ENCODE data around the gene CT45A2.
"Not testable (repeated sequence)": the region's sequence is repeated elsewhere in the genome, so short reads cannot be mapped to it uniquely, and the experiment has no call there.

The CT45A2 gene

DNA sequence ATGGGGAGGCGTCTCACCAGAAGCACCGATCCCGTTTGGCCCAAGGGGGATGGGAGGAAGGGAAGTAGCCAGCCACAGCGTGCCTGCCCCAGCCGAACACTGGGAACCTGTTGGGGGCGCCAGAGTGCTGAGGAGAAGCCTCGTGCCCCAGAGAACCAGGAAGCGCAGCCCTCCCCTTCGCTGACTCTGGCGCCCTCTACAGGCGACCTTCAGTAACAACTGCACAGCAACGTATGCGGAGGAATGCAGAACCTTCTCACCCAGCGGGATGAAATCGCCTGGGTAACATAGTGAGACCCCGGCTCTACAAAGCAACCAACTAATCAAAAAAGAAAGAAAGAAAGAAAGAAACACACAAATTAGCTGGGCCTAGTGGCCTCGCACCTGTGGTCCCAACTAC lies at the start of gene CT45A2:
Gene CT45A2 (minus strand): TSS at position 101 of the 400 bp plus-strand sequence. CDS start 3,747 bp downstream, outside the sequence.
- POLR2A ChIA-PET, CTCF ChIA-PET: not testable (repeated sequence)

GRCh38 chrX:135854438-135854837 lies 34.6 kb upstream of the CT45A2 start, which contains the start of gene CT45A8:
Gene CT45A8 (minus strand): TSS chrX:135854538. CDS start chrX:135850783, 3,755 bp downstream.
- POLR2A ChIA-PET; CTCF ChIA-PET; DNase-seq (ENCODE audit: extremely low spot score): not testable (repeated sequence)

More for the DNA sequence above, at the start of gene CT45A2:
- not testable (repeated sequence) for DNase-seq (ENCODE audit: extremely low spot score)

DNA sequence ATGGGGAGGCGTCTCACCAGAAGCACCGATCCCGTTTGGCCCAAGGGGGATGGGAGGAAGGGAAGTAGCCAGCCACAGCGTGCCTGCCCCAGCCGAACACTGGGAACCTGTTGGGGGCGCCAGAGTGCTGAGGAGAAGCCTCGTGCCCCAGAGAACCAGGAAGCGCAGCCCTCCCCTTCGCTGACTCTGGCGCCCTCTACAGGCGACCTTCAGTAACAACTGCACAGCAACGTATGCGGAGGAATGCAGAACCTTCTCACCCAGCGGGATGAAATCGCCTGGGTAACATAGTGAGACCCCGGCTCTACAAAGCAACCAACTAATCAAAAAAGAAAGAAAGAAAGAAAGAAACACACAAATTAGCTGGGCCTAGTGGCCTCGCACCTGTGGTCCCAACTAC lies 17.4 kb upstream of the CT45A2 start, which contains the start of gene CT45A7:
Gene CT45A7 (minus strand): TSS at position 101 of the 400 bp plus-strand sequence. CDS start 3,747 bp downstream, outside the sequence.
- CTCF ChIA-PET; POLR2A ChIA-PET; DNase-seq (ENCODE audit: extremely low spot score): not testable (repeated sequence)

- CTCF ChIA-PET; DNase-seq (ENCODE audit: extremely low spot score); POLR2A ChIA-PET: not testable (repeated sequence)
Measured at GRCh38 chrX:135802687-135803086, 17.1 kb downstream of the CT45A2 start, which contains the start of gene CT45A6. Gene CT45A6 (minus strand): TSS chrX:135802787. CDS start chrX:135798993, 3,794 bp downstream.

- DNase-seq (ENCODE audit: extremely low spot score); CTCF ChIA-PET; POLR2A ChIA-PET: not testable (repeated sequence)
Measured at GRCh38 chrX:135785403-135785802, 34.4 kb downstream of the CT45A2 start, which contains the start of gene CT45A5. Gene CT45A5 (minus strand): TSS chrX:135785503. CDS start chrX:135781729, 3,774 bp downstream.

- CTCF ChIA-PET; POLR2A ChIA-PET; DNase-seq (ENCODE audit: extremely low spot score): not testable (repeated sequence)
Measured at GRCh38 chrX:135768091-135768490, 51.7 kb downstream of the CT45A2 start, which contains the start of gene CT45A3. Gene CT45A3 (minus strand): TSS chrX:135768191. CDS start chrX:135764444, 3,747 bp downstream.

Data from HEK293T (cell line).